Lung (tissue), 12 donors: ENCODE measurements around the gene CCDC134. TPM values are rescaled to one million over a fixed set of nuclear protein-coding genes. Genes with fewer than 3 reads are reported as not detected.

Source experiments
- ATAC-seq: fragments of 200-7000 bp; cut with Tn5 transposase; one replicate; pipeline ENCODE4 v1.9.1; 2020; ENCODE audit warnings: moderate number of reproducible peaks; ENCODE audit not compliant: insufficient read depth, low FRiP score
- DNase-seq, 3 donors: peaks; one replicate each; pipeline ENCODE4 v3.0.0-alpha.2; 2013 to 2017
- H3K27ac ChIP-seq, 2 donors: one replicate each; pipeline ENCODE4 v1.5.1; 2013; ENCODE audit warnings: mild to moderate bottlenecking in 2 of 2, moderate library complexity in 2 of 2, control low read depth in 1 of 2, inconsistent platforms in 1 of 2, low read depth in 1 of 2, low read length in 1 of 2
- H3K27me3 ChIP-seq, 3 donors: one replicate each; pipeline ENCODE4 v1.5.1; 2013; ENCODE audit warnings: low read length in 2 of 3; ENCODE audit not compliant: control insufficient read depth in 3 of 3, insufficient read depth in 3 of 3
- H3K36me3 ChIP-seq, 4 donors: one replicate each; pipeline ENCODE4 v1.5.1; 2013; ENCODE audit warnings: low read length in 4 of 4, mild to moderate bottlenecking in 1 of 4, moderate library complexity in 1 of 4; ENCODE audit not compliant: control insufficient read depth in 4 of 4, insufficient read depth in 4 of 4
- H3K4me1 ChIP-seq, 5 donors: one replicate each; pipeline ENCODE4 v1.5.1; 2013; ENCODE audit warnings: low read length in 5 of 5, mild to moderate bottlenecking in 2 of 5, moderate library complexity in 1 of 5; ENCODE audit not compliant: control insufficient read depth in 5 of 5, insufficient read depth in 5 of 5
- H3K4me3 ChIP-seq: one replicate; pipeline ENCODE4 v1.5.1; 2013; ENCODE audit warnings: mild to moderate bottlenecking, control low read depth, moderate library complexity
- H3K9ac ChIP-seq, 2 donors: one replicate each; pipeline ENCODE4 v1.5.1; 2013; ENCODE audit warnings: low read length in 2 of 2, control low read depth in 1 of 2; ENCODE audit not compliant: insufficient read depth in 1 of 2
- H3K9me3 ChIP-seq, 4 donors: one replicate each; pipeline ENCODE4 v1.5.1; 2013; ENCODE audit warnings: low read length in 3 of 4, mild to moderate bottlenecking in 1 of 4, moderate library complexity in 1 of 4; ENCODE audit not compliant: control insufficient read depth in 4 of 4, insufficient read depth in 3 of 4
- CTCF ChIP-seq: IDR thresholded peaks from 2 replicates; pipeline ENCODE4 v1.5.1; 2012; ENCODE audit warnings: mild to moderate bottlenecking; ENCODE audit errors: control extremely low read depth, extremely low read depth
- WGBS, 2 donors: extraction: QIAGEN DNeasy Blood & Tissue Kit; methylation state at CpG; one replicate each; pipeline ENCODE4 v1.1.7; 2013; 5-methylcytosine and 5-hydroxymethylcytosine counted together
- polyA plus RNA-seq, 2 donors: library from polyadenylated mRNA; stranded (reverse); fragments of 200-250 nt; gene quantifications; one replicate each; pipeline ENCODE4 v1.2.1, GENCODE V29; 2013
- total RNA-seq, 2 donors: library from RNA; depleted of rRNA in 1 of 2; stranded (reverse); fragments of >200 nt in 1 of 2; gene quantifications; one replicate each; pipeline ENCODE4 v1.2.1, GENCODE V29; 2014 to 2021
- donor health status: control.
- donor health status: control.
- donor health status: Bipolar disorder and iron deficiency.
- donor health status: healthy.
- donor health status: DM: yes; HTN: yes; CAD: no.

The CCDC134 gene
- total and polyA plus RNA-seq, 4 donors: 2.5 to 10.6 (median 7.0) TPM

GRCh38 chr22:41766476-41766875 lies 34.0 kb upstream of the CCDC134 start:
- TF ChIP-seq CTCF: no peak
- no peaks in the 10 kb centered on the region for H3K9me3 ChIP-seq

GRCh38 chr22:41768430-41768829 lies 32.0 kb upstream of the CCDC134 start:
- H3K36me3 ChIP-seq: no peaks in the 10 kb centered on the region
- peaks cover 0 to under 1% (median 0%) of the 10 kb centered on the region in 5 donors for H3K4me1 ChIP-seq
- TF ChIP-seq CTCF: no peak
- ATAC-seq (no peak), DNase-seq (no peak)
- no peaks in the 10 kb centered on the region for H3K27me3 ChIP-seq
- WGBS, 2 donors: 23 to 57% methylated on average over 2 of the region's 2 CpGs
- no peak overlapping the region for H3K4me3 ChIP-seq
- H3K27ac ChIP-seq: no peak overlapping the region
- no peak overlapping the region for H3K9ac ChIP-seq
- no peaks in the 10 kb centered on the region for H3K9me3 ChIP-seq

More at GRCh38 chr22:41766476-41766875, 34.0 kb upstream of the CCDC134 start:
- no peaks in the 10 kb centered on the region for H3K36me3 ChIP-seq
- 64 to 80% methylated on average over 5 of the region's 5 CpGs for WGBS, 2 donors
- no peaks in the 10 kb centered on the region for H3K27me3 ChIP-seq
- no peak overlapping the region for H3K27ac ChIP-seq
- H3K4me3 ChIP-seq: no peak overlapping the region
- H3K9ac ChIP-seq: no peak overlapping the region
- DNase-seq (no peak), ATAC-seq (no peak)
- peaks cover 0 to 1% (median 0%) of the 10 kb centered on the region in 5 donors for H3K4me1 ChIP-seq

GRCh38 chr22:41770715-41771468 lies 29.6 kb upstream of the CCDC134 start:
- no peak overlapping the region for H3K9ac ChIP-seq
- DNase-seq (no peak), ATAC-seq (no peak)
- no peaks in the 10 kb centered on the region for H3K9me3 ChIP-seq
- no peaks in the 10 kb centered on the region for H3K27me3 ChIP-seq
- H3K4me3 ChIP-seq: no peak overlapping the region
- WGBS, 2 donors: 84 to 86% methylated on average over 5 of the region's 5 CpGs
- TF ChIP-seq CTCF: no peak
- no peaks in the 10 kb centered on the region for H3K36me3 ChIP-seq
- H3K4me1 ChIP-seq: no peaks in the 10 kb centered on the region
- no peak overlapping the region for H3K27ac ChIP-seq
